Fibroblast of pulmonary artery (primary cell): Measurements from ENCODE around the gene ZNF35.
A peak's percentile ranks its signal among the peaks of the same experiment; 100 is the strongest.

ENCODE experiments used
- DNase-seq: peaks from one replicate; pipeline ENCODE4 v3.0.0-alpha.2; 2010; ENCODE audit warnings: low read depth
- H3K4me3 ChIP-seq: replicated peaks from 2 replicates; pipeline ENCODE4 v1.5.1; 2011; ENCODE audit warnings: low read depth, mild to moderate bottlenecking, control low read depth, low read length, moderate library complexity
- TF ChIP-seq, protein P1 (sequence below): IDR thresholded peaks from 2 replicates; pipeline ENCODE4 v1.5.1; 2011; ENCODE audit warnings: mild to moderate bottlenecking, control low read depth, low read length, inconsistent platforms; ENCODE audit errors: missing control alignments

Gene ZNF35

DNA sequence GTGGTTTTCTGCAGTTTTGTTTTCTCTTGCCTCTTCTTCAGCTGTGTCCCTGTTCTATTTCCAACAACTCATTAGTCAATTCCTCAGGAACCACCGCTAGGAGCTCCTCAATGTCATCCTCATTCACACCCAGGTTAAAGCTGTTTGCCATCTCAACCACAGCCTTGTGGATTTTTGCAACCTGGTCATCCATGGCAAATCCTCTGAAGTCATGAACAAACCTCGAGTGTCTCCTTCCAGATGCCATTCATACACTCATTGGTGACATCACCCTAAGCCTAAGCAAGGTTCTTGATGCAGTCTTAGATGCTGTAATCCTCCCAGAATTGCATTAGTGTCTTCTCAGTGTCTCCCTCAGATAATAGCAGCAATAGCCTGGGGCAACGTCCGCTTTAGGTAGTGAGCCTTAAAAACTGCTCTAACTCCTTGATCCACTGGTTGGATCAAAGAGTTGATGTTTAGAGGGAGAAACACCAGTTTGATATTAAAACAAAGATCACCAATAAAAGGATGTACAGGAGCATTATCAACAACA lies 32.5 kb downstream of the ZNF35 start:
- no peak overlapping the region for H3K4me3 ChIP-seq
- TF ChIP-seq, protein P1, sequence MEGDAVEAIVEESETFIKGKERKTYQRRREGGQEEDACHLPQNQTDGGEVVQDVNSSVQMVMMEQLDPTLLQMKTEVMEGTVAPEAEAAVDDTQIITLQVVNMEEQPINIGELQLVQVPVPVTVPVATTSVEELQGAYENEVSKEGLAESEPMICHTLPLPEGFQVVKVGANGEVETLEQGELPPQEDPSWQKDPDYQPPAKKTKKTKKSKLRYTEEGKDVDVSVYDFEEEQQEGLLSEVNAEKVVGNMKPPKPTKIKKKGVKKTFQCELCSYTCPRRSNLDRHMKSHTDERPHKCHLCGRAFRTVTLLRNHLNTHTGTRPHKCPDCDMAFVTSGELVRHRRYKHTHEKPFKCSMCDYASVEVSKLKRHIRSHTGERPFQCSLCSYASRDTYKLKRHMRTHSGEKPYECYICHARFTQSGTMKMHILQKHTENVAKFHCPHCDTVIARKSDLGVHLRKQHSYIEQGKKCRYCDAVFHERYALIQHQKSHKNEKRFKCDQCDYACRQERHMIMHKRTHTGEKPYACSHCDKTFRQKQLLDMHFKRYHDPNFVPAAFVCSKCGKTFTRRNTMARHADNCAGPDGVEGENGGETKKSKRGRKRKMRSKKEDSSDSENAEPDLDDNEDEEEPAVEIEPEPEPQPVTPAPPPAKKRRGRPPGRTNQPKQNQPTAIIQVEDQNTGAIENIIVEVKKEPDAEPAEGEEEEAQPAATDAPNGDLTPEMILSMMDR, result no peak
- DNase-seq, result no peak

DNA sequence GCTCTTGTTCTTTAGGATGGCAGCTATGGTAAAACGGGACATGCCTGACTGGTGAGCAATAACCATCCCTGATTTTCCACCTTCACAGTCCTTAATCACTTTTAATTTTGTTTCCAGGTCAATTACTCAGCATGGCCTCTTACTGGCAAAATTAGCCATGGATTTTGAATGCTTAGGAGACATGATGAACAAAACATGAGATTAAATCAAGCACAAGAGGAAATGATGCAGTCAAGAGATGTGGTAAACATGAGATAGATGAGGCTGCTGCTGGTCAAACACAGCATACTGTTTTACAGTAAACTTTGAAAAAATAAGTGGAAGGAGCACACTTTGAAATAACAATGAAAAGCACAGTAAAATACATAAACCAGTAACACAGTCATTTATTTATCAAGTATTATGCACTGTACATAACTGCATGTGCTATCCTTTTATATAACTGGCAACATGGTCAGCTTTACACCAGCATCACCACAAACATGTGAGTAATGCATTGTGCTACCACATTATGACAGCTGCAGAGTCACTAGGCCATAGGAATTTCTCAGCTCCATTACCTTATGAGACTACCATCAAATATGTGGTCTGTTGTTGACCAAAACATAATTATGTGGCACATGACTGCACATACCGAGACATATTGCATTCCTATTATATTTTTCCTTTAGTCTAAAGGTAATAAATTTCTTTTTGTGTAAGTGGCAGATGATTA lies 33.8 kb downstream of the ZNF35 start:
- TF ChIP-seq, protein P1, result no peak
- no peak overlapping the region for H3K4me3 ChIP-seq
- DNase-seq, result peak; percentile 27

DNA sequence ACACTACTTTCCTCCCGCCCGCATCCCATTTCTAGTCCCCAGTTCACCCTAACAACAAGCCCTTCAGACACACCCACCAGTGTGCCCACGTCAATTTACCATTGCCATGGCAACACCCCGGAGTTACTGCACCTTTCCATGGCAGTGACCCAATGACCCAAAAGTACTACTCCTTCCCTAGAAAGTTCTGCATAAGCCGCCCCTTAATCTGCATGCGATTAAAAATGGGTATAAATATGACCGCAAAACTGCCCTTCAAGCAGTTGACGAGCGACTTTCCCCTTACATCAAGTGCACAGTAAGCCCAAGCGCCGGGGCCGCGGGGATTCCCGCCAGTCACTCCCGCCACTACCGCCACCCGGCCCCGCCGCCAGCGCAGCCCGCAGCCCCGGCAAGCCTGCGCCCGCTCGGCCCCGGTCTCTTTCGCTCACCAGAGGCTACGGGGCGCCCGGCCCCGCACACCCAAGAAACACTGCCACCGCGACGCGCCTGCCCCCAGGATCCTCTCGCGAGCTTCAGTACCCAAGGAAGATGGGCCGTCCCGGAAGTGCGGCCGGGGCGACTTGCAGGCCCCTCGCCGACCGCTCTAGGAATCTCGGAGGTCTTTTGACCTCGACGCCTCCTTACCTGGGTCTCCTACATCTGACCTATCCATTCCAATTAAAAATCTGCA lies 36.7 kb downstream of the ZNF35 start:
- TF ChIP-seq, protein P1, result no peak
- DNase-seq, result peak; percentile 89

DNA sequence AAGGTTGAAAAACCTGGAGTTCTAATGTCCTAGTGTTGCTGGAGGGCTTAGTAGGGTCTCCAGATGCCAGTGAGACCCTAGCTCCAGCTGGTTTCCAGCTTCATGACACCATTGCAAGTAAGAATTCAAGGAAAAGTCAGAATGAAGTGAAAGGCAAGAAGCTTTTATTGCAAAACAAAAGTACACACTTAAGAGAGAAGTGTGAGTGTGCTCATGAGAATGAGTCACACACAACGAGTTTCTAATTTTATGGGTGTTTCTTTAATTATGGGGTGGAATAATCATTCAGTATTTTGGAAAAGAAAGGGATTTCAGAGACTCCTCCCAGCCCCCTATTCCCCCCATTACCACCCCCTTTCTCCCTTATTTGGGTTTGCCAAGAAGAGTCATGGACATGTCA lies 39.4 kb downstream of the ZNF35 start:
- DNase-seq, result no peak
- TF ChIP-seq, protein P1, result no peak
- H3K4me3 ChIP-seq, result no peak overlapping the region

More for the DNA sequence above, 36.7 kb downstream of the ZNF35 start:
- peak overlapping the region; percentile 68 for H3K4me3 ChIP-seq
